Neural cell (in vitro differentiated cells): ENCODE results near the gene OAS1. TPM values are rescaled to one million over a fixed set of nuclear protein-coding genes. Genes with fewer than 3 reads are reported as not detected.

Experiments used
- H2AFZ ChIP-seq: fragments of 200-600, 300-800 bp; sonication (generic), shearing (Covaris generic); 2 replicates; pipeline ENCODE4 v1.6.0; 2014; ENCODE audit warnings: low read depth, mild to moderate bottlenecking, antibody characterized with exemption, low read length, moderate library complexity
- H3F3A ChIP-seq: fragments of 200-600 bp; shearing (Covaris generic); 2 replicates; pipeline ENCODE4 v1.6.1; 2016; ENCODE audit warnings: mild to moderate bottlenecking, moderate library complexity, mixed read lengths, antibody characterized with exemption, low read length; ENCODE audit not compliant: insufficient read depth, poor library complexity, severe bottlenecking
- H3K27ac ChIP-seq: fragments of 200-600, 300-800 bp; sonication (generic), shearing (Covaris generic); 2 replicates; pipeline ENCODE4 v1.5.1; 2014; ENCODE audit warnings: mild to moderate bottlenecking, low read length, moderate library complexity
- H3K27me3 ChIP-seq: fragments of 300-800, 200-600 bp; sonication (generic), shearing (Covaris generic); 2 replicates; pipeline ENCODE4 v1.6.0; 2014; ENCODE audit warnings: mild to moderate bottlenecking, low read depth, low read length, moderate library complexity; ENCODE audit not compliant: insufficient read depth
- H3K36me3 ChIP-seq: fragments of 300-800, 200-600 bp; sonication (generic), shearing (Covaris generic); 2 replicates; pipeline ENCODE4 v1.5.1; 2014; ENCODE audit warnings: mild to moderate bottlenecking, antibody characterized with exemption, low read length, moderate library complexity; ENCODE audit not compliant: insufficient read depth
- H3K4me2 ChIP-seq: fragments of 300-800, 200-600 bp; sonication (generic), shearing (Covaris generic); 2 replicates; pipeline ENCODE4 v1.6.0; 2014; ENCODE audit warnings: mild to moderate bottlenecking, low read length
- H3K4me3 ChIP-seq: fragments of 300-800, 200-600 bp; sonication (generic), shearing (Covaris generic); 2 replicates; pipeline ENCODE4 v1.5.1; 2014; ENCODE audit warnings: mild to moderate bottlenecking, low read length, moderate library complexity
- H3K79me2 ChIP-seq: fragments of 200-600 bp; shearing (Covaris generic); replicated peaks from 2 replicates; pipeline ENCODE4 v1.6.0; 2014; ENCODE audit warnings: mild to moderate bottlenecking, low read length, moderate library complexity; ENCODE audit not compliant: insufficient read depth
- H3K9ac ChIP-seq: fragments of 300-800, 200-600 bp; sonication (generic), shearing (Covaris generic); 2 replicates; pipeline ENCODE4 v1.6.1; 2016; ENCODE audit warnings: mild to moderate bottlenecking, low read length, mixed read lengths
- H3K9me2 ChIP-seq: fragments of 200-600 bp; shearing (Covaris generic); 2 replicates; pipeline ENCODE4 v1.6.1; 2016; ENCODE audit warnings: mild to moderate bottlenecking, low read length, mixed read lengths; ENCODE audit not compliant: insufficient read depth
- H3K9me3 ChIP-seq: fragments of 200-600, 300-800 bp; sonication (generic), shearing (Covaris generic); 2 replicates; pipeline ENCODE4 v1.6.1; 2016; ENCODE audit warnings: mild to moderate bottlenecking, mixed run types, low read length, moderate library complexity, mixed read lengths
- H4K20me1 ChIP-seq: fragments of 200-600 bp; shearing (Covaris generic); 2 replicates; pipeline ENCODE4 v1.6.1; 2016; ENCODE audit warnings: mild to moderate bottlenecking, mixed run types; ENCODE audit not compliant: insufficient read depth
- EP300 ChIP-seq: fragments of 450-650 bp; conservative IDR thresholded peaks from 2 replicates; pipeline ENCODE4 v1.6.1; 2014; ENCODE audit warnings: antibody characterized with exemption, mild to moderate bottlenecking, moderate library complexity; ENCODE audit not compliant: poor library complexity, severe bottlenecking
- EZH2 ChIP-seq: fragments of 200-600, 300-800 bp; shearing (Covaris generic), sonication (generic); IDR thresholded peaks from 2 replicates; pipeline ENCODE4 v1.6.1; 2014; ENCODE audit warnings: antibody characterized with exemption, low read length, borderline replicate concordance, mild to moderate bottlenecking; ENCODE audit not compliant: insufficient read depth, poor library complexity, severe bottlenecking
- MXI1 ChIP-seq: fragments of 450-650 bp; conservative IDR thresholded peaks from 2 replicates; pipeline ENCODE4 v1.6.1; 2014; ENCODE audit warnings: antibody characterized with exemption, mild to moderate bottlenecking; ENCODE audit not compliant: poor library complexity, severe bottlenecking
- POLR2AphosphoS5 ChIP-seq: IDR thresholded peaks from 2 replicates; pipeline ENCODE4 v1.6.1; 2012
- RAD21 ChIP-seq: fragments of 450-650 bp; conservative IDR thresholded peaks from 2 replicates; pipeline ENCODE4 v1.6.1; 2014; ENCODE audit warnings: antibody characterized with exemption, mild to moderate bottlenecking, moderate library complexity
- REST ChIP-seq: IDR thresholded peaks from 2 replicates; pipeline ENCODE4 v1.6.1; 2012; ENCODE audit warnings: borderline replicate concordance
- SMC3 ChIP-seq: fragments of 450-650 bp; conservative IDR thresholded peaks from 2 replicates; pipeline ENCODE4 v1.6.1; 2014; ENCODE audit warnings: antibody characterized with exemption, mild to moderate bottlenecking, moderate library complexity; ENCODE audit not compliant: poor library complexity
- TAF1 ChIP-seq: IDR thresholded peaks from 2 replicates; pipeline ENCODE4 v1.6.1; 2012; ENCODE audit warnings: low read depth
- polyA minus RNA-seq: library from RNA; depleted of rRNA, polyadenylated mRNA; stranded (reverse); fragments of >200 nt; gene quantifications from 2 replicates; pipeline ENCODE4 v1.2.3, GENCODE V29; 2014
- polyA plus RNA-seq: library from polyadenylated mRNA; depleted of rRNA; stranded (reverse); fragments of >200 nt; gene quantifications from 2 replicates; pipeline ENCODE4 v1.2.3, GENCODE V29; 2014
- TF ChIP-seq, protein P1 (sequence below): fragments of 450-650 bp; IDR thresholded peaks from 2 replicates; pipeline ENCODE4 v1.5.1; 2014; ENCODE audit warnings: antibody characterized with exemption, mild to moderate bottlenecking, moderate library complexity; ENCODE audit not compliant: poor library complexity, severe bottlenecking

OAS1 gene
- polyA plus RNA-seq = not detected in 2 replicates
- polyA minus RNA-seq = not detected in 2 replicates

GRCh38 chr12:112906712-112907414 lies at the start of gene OAS1:
Gene OAS1 (plus strand): TSS chr12:112906962. CDS start chr12:112907040, 78 bp downstream.
- H3K9me3 ChIP-seq = no peaks in the 10 kb centered on the region
- no peak within 1 kb of the TSS for H2AFZ ChIP-seq
- no peaks in the 10 kb centered on the region for H3K27me3 ChIP-seq
- no peaks in the 10 kb centered on the region for H3F3A ChIP-seq
- no peaks in the 10 kb centered on the region for H3K36me3 ChIP-seq
- H3K9me2 ChIP-seq = no peaks in the 10 kb centered on the region
- H3K79me2 ChIP-seq = no peaks in the 10 kb centered on the region
- no peaks in the 10 kb centered on the region for H4K20me1 ChIP-seq
- no peak within 1 kb of the TSS for H3K27ac ChIP-seq
- H3K9ac ChIP-seq = no peak within 1 kb of the TSS
- H3K4me3 ChIP-seq = no peak within 1 kb of the TSS
- TF ChIP-seq TAF1 = no peak
- TF ChIP-seq, protein P1, sequence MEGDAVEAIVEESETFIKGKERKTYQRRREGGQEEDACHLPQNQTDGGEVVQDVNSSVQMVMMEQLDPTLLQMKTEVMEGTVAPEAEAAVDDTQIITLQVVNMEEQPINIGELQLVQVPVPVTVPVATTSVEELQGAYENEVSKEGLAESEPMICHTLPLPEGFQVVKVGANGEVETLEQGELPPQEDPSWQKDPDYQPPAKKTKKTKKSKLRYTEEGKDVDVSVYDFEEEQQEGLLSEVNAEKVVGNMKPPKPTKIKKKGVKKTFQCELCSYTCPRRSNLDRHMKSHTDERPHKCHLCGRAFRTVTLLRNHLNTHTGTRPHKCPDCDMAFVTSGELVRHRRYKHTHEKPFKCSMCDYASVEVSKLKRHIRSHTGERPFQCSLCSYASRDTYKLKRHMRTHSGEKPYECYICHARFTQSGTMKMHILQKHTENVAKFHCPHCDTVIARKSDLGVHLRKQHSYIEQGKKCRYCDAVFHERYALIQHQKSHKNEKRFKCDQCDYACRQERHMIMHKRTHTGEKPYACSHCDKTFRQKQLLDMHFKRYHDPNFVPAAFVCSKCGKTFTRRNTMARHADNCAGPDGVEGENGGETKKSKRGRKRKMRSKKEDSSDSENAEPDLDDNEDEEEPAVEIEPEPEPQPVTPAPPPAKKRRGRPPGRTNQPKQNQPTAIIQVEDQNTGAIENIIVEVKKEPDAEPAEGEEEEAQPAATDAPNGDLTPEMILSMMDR = no peak
- no peak within 1 kb of the TSS for H3K4me2 ChIP-seq

DNA sequence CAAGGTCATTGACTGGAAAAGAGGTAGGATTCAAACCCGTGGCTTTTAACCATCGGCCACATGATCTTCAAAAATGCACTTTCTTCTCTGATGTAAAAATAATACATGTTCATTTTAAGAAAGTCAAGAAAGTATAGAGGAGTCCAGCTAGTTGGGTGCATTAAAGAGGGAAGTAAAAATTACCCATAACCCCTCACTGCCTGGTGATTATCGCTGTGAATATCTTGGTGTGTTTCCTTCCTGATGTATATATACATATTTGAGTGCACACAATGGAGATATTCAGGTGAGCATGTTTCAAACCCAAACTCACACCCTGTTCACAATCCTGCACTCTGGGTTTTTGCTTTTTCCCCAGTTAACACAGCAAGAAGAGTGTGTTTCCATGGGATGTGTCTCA lies 47.5 kb upstream of the OAS1 start:
- Histone ChIP-seq H2AFZ (no peak overlapping the region), H3K27ac (no peak overlapping the region), H3K79me2 (no peaks in the 10 kb centered on the region), H3K9me3 (no peaks in the 10 kb centered on the region), H3K27me3 (no peaks in the 10 kb centered on the region), H3K4me3 (no peak overlapping the region), H3F3A (no peaks in the 10 kb centered on the region), H3K36me3 (no peaks in the 10 kb centered on the region), H3K9me2 (no peaks in the 10 kb centered on the region), H3K9ac (no peak overlapping the region), H4K20me1 (no peaks in the 10 kb centered on the region), H3K4me2 (no peak overlapping the region)
- TF ChIP-seq REST (no peak), EP300 (no peak), SMC3 (no peak)

DNA sequence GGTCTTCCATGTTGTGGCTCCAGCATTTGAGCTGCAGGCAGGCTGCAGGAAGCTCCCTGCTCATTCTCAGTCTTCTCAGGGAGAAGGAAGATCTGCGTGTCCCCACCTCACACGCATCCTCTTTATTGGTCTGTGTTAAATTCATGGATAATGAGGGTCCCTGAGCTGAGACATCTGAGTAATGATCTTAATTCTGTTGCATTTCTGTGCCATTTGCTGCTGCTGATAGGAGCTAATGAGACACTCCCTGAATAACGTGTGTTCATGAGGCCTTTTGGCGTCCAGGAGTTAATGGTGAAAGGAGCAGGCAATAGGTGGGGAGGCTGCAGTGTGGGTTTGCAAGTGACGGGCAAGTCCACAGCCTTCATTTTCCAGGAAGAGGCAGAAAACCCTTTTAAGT lies 46.6 kb upstream of the OAS1 start:
- Histone ChIP-seq H3K36me3 (no peaks in the 10 kb centered on the region), H3K27me3 (no peaks in the 10 kb centered on the region), H3F3A (no peaks in the 10 kb centered on the region), H4K20me1 (no peaks in the 10 kb centered on the region), H3K4me2 (no peak overlapping the region), H3K9me2 (no peaks in the 10 kb centered on the region), H3K79me2 (no peaks in the 10 kb centered on the region), H3K9me3 (no peaks in the 10 kb centered on the region), H2AFZ (no peak overlapping the region), H3K9ac (no peak overlapping the region), H3K4me3 (no peak overlapping the region), H3K27ac (no peak overlapping the region)
- TF ChIP-seq REST (no peak), POLR2AphosphoS5 (no peak), EP300 (no peak), MXI1 (no peak), TAF1 (no peak), EZH2 (no peak), RAD21 (no peak), SMC3 (no peak)
- TF ChIP-seq, protein P1 = no peak
